ENCODE results near the gene OR4K1. TPM values are rescaled to one million over a fixed set of nuclear protein-coding genes. Genes with fewer than 3 reads are reported as not detected.
"Not testable (repeated sequence)": the region's sequence is repeated elsewhere in the genome, so short reads cannot be mapped to it uniquely, and the experiment has no call there.

The OR4K1 gene
- total and polyA plus RNA-seq, 4 donors = 0.50 TPM; not detected in 3

DNA sequence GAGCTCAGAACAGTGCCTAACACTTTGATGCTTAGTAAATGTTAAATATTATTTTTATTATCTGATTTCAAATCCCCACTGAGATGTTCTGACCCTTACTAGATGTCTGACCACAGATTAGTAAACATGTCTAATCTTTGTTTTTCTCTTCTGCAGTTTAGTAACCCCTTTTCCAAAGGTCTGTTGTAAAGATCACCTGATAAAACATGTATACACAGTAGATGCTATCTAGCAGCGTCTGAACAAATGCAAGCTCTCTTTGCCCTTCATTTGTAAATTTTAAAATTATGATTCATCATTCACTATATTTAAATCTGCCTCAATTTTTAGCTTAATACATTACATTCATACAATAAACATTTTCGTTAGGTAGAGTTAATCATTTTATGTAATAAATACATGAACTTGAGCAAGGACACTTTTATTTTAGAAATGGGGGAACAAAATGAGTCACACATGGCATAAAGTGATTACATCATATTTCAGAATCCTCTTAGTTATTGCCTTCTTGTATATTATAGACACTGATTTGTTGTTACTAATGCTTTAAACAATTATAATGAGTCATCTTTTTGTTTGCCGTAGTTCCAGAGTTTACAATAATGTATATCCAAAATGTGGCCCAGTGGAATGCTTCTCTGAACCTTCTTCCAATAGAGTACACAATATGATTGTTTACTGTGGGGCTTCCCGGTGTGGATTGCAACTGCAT, 12.0 kb upstream of the OR4K1 start:
- Histone ChIP-seq H3K4me1 (ENCODE audit: control insufficient read depth in 1 of 2, insufficient read depth in 2 of 2, low read length in 2 of 2) (no peaks in the 10 kb centered on the region), H3K27ac (ENCODE audit: low read depth in 1 of 2, low read length in 2 of 2) (no peak overlapping the region), H3K9me3 (ENCODE audit: control insufficient read depth, low read length) (no peaks in the 10 kb centered on the region), H3K36me3 (ENCODE audit: control insufficient read depth in 1 of 2, insufficient read depth in 2 of 2, low read length in 1 of 2) (no peaks in the 10 kb centered on the region), H3K4me3 (ENCODE audit: low read length in 2 of 2) (no peak overlapping the region), H3K27me3 (ENCODE audit: control insufficient read depth in 1 of 2, insufficient read depth in 2 of 2, low read length in 1 of 2) (peaks cover 0 to 2% of the 10 kb centered on the region in 2 donors)
- WGBS, 2 donors = 49 to 50% methylated on average over 4 of the region's 4 CpGs
- intact Hi-C loops (cut with DNase I) = no loop called here
- ATAC-seq (ENCODE audit: low FRiP score) (no peak), DNase-seq (no peak)

DNA sequence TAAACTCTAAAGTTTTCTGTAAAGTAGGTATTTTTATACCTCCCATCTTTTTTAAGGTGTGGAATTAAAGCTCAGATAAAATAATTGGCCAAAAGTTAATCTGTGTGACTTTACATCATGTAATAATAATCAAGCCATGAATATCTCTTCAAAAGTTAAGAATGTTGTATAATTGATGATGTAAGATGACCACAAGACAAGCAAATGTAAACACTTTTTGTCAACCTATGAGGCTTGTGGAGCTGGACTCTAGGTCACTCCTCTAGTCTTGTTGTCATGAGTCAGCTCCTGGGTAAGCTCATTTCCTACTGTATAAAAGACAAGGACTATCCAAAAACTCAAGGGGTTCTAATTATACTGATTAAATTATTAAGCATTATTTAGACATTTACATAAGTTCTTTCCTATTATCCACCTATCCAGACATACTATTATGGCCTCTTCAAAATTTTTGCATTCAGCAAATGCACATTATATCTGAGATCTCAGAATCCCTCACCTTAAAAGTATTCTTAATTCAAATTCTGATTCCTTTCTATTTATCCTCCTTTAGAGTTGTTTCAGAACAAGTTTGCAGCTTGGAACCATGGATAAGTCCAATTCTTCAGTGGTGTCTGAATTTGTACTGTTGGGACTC, 10.6 kb upstream of the OR4K1 start, which contains the start of gene OR4K5:
TSS of gene OR4K5 (plus strand) at position 587 of the 637 bp plus-strand sequence. CDS start at position 587, 0 bp downstream.
- no peaks in the 10 kb centered on the region for H3K4me1 ChIP-seq (ENCODE audit: control insufficient read depth in 1 of 2, insufficient read depth in 2 of 2, low read length in 2 of 2)
- DNase-seq (no peak), ATAC-seq (ENCODE audit: low FRiP score) (no peak)
- H3K27ac ChIP-seq (ENCODE audit: low read depth in 1 of 2, low read length in 2 of 2) = no peak within 1 kb of the TSS
- H3K27me3 ChIP-seq (ENCODE audit: control insufficient read depth in 1 of 2, insufficient read depth in 2 of 2, low read length in 1 of 2) = peaks cover 0 to 2% of the 10 kb centered on the region in 2 donors
- no peaks in the 10 kb centered on the region for H3K9me3 ChIP-seq (ENCODE audit: control insufficient read depth, low read length)
- intact Hi-C loops (cut with DNase I) = no loop called here
- no peak within 1 kb of the TSS for H3K4me3 ChIP-seq (ENCODE audit: low read length in 2 of 2)
- H3K36me3 ChIP-seq (ENCODE audit: control insufficient read depth in 1 of 2, insufficient read depth in 2 of 2, low read length in 1 of 2) = no peaks in the 10 kb centered on the region

DNA sequence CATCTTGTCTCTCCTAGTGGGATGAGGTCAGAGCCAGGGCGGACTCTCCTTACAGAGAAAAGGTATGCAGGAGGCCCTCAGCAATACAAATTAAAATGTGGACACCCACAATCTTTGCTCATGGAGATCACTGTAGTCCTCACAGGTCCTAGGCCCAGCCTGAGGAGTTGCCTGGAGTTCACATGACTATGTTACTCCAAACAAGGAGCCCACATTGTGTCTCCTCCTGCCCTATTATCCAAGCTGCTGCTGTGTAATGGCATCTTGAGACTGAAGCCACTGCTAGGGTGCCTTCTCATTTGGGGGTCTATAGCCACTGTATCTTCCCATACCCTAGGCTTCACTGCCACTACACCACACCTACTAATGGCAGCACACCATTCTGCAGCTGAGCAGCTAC, 11.0 kb downstream of the OR4K1 start:
- no peak overlapping the region for H3K27ac ChIP-seq (ENCODE audit: low read depth in 1 of 2, low read length in 2 of 2)
- 75 to 90% methylated on average over 1 of the region's 1 CpG for WGBS, 2 donors
- H3K27me3 ChIP-seq (ENCODE audit: control insufficient read depth in 1 of 2, insufficient read depth in 2 of 2, low read length in 1 of 2) = no peaks in the 10 kb centered on the region
- H3K4me1 ChIP-seq (ENCODE audit: control insufficient read depth in 1 of 2, insufficient read depth in 2 of 2, low read length in 2 of 2) = no peaks in the 10 kb centered on the region
- H3K4me3 ChIP-seq (ENCODE audit: low read length in 2 of 2) = no peak overlapping the region
- H3K36me3 ChIP-seq (ENCODE audit: control insufficient read depth in 1 of 2, insufficient read depth in 2 of 2, low read length in 1 of 2) = no peaks in the 10 kb centered on the region
- ATAC-seq (ENCODE audit: low FRiP score) = no peak
- no peaks in the 10 kb centered on the region for H3K9me3 ChIP-seq (ENCODE audit: control insufficient read depth, low read length)
- intact Hi-C loops (cut with DNase I) = no loop called here
- DNase-seq = no peak

DNA sequence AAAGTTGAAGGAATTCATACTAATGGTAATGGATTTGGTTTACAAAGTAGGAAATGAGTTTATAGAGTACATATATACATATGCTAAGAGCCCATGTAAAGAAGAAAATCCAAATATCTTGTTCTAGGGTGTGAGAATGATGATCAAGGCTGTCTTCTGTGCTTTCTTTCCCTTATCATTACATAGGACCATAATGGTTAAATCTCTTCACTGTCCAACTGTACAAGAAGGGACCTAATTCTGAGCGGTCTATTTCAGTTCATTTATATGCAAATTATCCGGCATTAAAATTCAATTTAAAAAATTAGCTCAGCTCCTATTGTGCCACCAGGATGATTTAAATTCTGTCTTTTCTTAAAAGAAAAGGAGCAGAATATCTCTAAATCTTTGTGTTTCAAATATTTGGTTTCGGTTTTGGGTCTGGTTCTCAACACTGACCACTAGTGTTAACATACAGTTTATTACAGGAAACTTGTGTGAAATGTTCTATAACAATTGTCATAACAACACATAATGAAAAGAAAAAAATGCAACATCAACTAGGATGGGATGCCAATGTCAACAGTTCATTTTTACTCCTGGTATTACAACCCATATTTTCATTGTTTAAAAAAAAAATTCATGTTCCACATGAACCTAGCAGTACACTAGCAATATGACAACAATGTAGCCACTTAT, 16.8 kb downstream of the OR4K1 start:
- ATAC-seq (ENCODE audit: low FRiP score) = no peak
- no peaks in the 10 kb centered on the region for H3K36me3 ChIP-seq (ENCODE audit: control insufficient read depth in 1 of 2, insufficient read depth in 2 of 2, low read length in 1 of 2)
- WGBS, 2 donors = 77 to 81% methylated on average over 3 of the region's 3 CpGs
- no peak for DNase-seq
- H3K9me3 ChIP-seq (ENCODE audit: control insufficient read depth, low read length) = no peaks in the 10 kb centered on the region
- H3K27ac ChIP-seq (ENCODE audit: low read depth in 1 of 2, low read length in 2 of 2) = no peak overlapping the region
- intact Hi-C loops (cut with DNase I) = no loop called here
- no peaks in the 10 kb centered on the region for H3K4me1 ChIP-seq (ENCODE audit: control insufficient read depth in 1 of 2, insufficient read depth in 2 of 2, low read length in 2 of 2)
- H3K27me3 ChIP-seq (ENCODE audit: control insufficient read depth in 1 of 2, insufficient read depth in 2 of 2, low read length in 1 of 2) = no peaks in the 10 kb centered on the region
- H3K4me3 ChIP-seq (ENCODE audit: low read length in 2 of 2) = no peak overlapping the region

DNA sequence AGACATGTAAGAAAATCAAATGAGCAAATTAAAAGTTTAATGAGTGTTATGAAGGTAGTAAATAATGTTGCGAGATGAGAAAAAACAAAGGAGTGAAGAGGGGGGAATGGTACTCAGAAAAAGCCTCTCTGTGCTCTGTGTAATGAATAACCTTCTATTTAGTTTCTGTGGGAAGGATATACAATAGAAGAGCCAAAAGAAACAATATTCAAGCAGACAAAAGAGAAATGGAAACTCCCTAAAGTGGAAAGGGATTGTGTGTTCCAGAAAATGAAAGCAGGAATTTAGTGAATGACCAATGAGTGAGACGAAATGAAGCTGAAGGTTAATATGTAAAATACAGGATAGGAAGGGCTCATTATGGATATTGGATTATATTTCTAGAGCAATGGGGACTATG, 18.5 kb downstream of the OR4K1 start:
- H3K36me3 ChIP-seq (ENCODE audit: control insufficient read depth in 1 of 2, insufficient read depth in 2 of 2, low read length in 1 of 2) = no peaks in the 10 kb centered on the region
- H3K9me3 ChIP-seq (ENCODE audit: control insufficient read depth, low read length) = no peaks in the 10 kb centered on the region
- no peak overlapping the region for H3K4me3 ChIP-seq (ENCODE audit: low read length in 2 of 2)
- 51 to 60% methylated on average over 2 of the region's 2 CpGs for WGBS, 2 donors
- H3K4me1 ChIP-seq (ENCODE audit: control insufficient read depth in 1 of 2, insufficient read depth in 2 of 2, low read length in 2 of 2) = no peaks in the 10 kb centered on the region
- H3K27me3 ChIP-seq (ENCODE audit: control insufficient read depth in 1 of 2, insufficient read depth in 2 of 2, low read length in 1 of 2) = no peaks in the 10 kb centered on the region
- DNase-seq (no peak), ATAC-seq (ENCODE audit: low FRiP score) (no peak)
- H3K27ac ChIP-seq (ENCODE audit: low read depth in 1 of 2, low read length in 2 of 2) = no peak overlapping the region
- intact Hi-C loops (cut with DNase I) = no loop called here

DNA sequence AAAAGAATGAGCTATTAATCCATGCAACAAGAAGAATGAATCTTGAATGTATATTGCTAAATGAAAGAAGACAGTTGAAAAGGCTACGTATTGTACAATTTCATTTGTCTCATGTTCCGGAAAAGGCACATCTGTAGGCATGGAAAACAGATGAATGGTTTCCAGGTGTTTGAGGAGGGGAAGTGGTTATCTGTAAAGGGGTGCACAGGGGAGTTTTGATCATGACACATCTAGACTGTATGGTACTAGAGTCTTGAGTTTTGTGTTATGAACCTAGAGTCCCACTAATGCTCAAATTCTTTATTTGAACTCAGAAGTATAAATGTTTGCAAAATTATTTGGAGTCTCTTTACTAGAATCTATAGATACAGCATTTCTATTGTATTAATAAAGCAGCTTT, 39.0 kb downstream of the OR4K1 start:
- ATAC-seq (ENCODE audit: low FRiP score); H3K27ac ChIP-seq (ENCODE audit: low read depth in 1 of 2, low read length in 2 of 2); H3K27me3 ChIP-seq (ENCODE audit: control insufficient read depth in 1 of 2, insufficient read depth in 2 of 2, low read length in 1 of 2); H3K4me3 ChIP-seq (ENCODE audit: low read length in 2 of 2); H3K4me1 ChIP-seq (ENCODE audit: control insufficient read depth in 1 of 2, insufficient read depth in 2 of 2, low read length in 2 of 2); DNase-seq; H3K9me3 ChIP-seq (ENCODE audit: control insufficient read depth, low read length); intact Hi-C loops (cut with DNase I); H3K36me3 ChIP-seq (ENCODE audit: control insufficient read depth in 1 of 2, insufficient read depth in 2 of 2, low read length in 1 of 2): not testable (repeated sequence)
- 68 to 69% methylated on average over 2 of the region's 2 CpGs for WGBS, 2 donors

DNA sequence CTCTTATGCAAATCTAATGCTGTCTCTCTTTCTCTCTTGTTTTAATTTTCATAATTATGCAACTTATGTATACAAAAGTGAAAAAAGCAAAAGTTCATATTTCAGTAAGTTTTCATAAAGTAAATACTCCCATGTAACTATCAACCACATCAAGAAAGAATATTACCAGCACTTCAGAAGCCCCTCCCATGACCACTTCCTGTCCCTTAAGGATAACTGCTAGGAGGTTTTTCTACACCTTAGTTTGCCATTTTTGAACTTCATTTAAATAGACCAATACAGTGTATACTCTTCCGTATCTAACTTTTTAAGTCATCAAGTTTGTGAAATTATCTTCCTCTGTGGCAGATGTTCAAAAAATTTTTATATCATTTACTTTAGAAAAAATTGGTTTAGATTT, 44.1 kb downstream of the OR4K1 start:
- ATAC-seq (ENCODE audit: low FRiP score) (no peak), DNase-seq (no peak)
- Histone ChIP-seq H3K27ac (ENCODE audit: low read depth in 1 of 2, low read length in 2 of 2) (no peak overlapping the region), H3K4me3 (ENCODE audit: low read length in 2 of 2) (no peak overlapping the region), H3K36me3 (ENCODE audit: control insufficient read depth in 1 of 2, insufficient read depth in 2 of 2, low read length in 1 of 2) (no peaks in the 10 kb centered on the region), H3K27me3 (ENCODE audit: control insufficient read depth in 1 of 2, insufficient read depth in 2 of 2, low read length in 1 of 2) (no peaks in the 10 kb centered on the region), H3K9me3 (ENCODE audit: control insufficient read depth, low read length) (no peaks in the 10 kb centered on the region), H3K4me1 (ENCODE audit: control insufficient read depth in 1 of 2, insufficient read depth in 2 of 2, low read length in 2 of 2) (no peaks in the 10 kb centered on the region)
- 60 to 65% methylated on average over 1 of the region's 1 CpG for WGBS, 2 donors
- intact Hi-C loops (cut with DNase I) = no loop called here

DNA sequence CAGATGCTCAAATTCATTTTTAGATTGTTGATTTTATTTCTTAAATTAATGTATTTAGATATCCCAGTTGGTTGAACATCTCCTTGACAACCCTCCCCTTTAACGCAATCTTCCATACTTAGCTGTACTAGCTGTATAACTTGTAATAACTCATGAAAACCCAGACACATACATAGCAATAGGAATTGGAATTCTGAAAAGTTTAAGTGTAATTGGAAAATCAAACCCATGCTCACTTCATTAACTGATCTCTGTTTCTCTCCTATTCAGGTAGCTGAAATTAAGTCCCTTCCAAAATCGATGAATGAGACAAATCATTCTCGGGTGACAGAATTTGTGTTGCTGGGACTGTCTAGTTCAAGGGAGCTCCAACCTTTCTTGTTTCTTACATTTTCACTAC, 44.6 kb downstream of the OR4K1 start, which contains the start of gene OR4K15:
TSS of gene OR4K15 (plus strand) at position 301 of the 400 bp plus-strand sequence. CDS start at position 301, 0 bp downstream.
- intact Hi-C loops (cut with DNase I) = no loop called here
- DNase-seq (no peak), ATAC-seq (ENCODE audit: low FRiP score) (no peak)
- Histone ChIP-seq H3K27me3 (ENCODE audit: control insufficient read depth in 1 of 2, insufficient read depth in 2 of 2, low read length in 1 of 2) (no peaks in the 10 kb centered on the region), H3K9me3 (ENCODE audit: control insufficient read depth, low read length) (no peaks in the 10 kb centered on the region), H3K27ac (ENCODE audit: low read depth in 1 of 2, low read length in 2 of 2) (no peak within 1 kb of the TSS), H3K4me1 (ENCODE audit: control insufficient read depth in 1 of 2, insufficient read depth in 2 of 2, low read length in 2 of 2) (no peaks in the 10 kb centered on the region), H3K4me3 (ENCODE audit: low read length in 2 of 2) (no peak within 1 kb of the TSS), H3K36me3 (ENCODE audit: control insufficient read depth in 1 of 2, insufficient read depth in 2 of 2, low read length in 1 of 2) (no peaks in the 10 kb centered on the region)
- WGBS, 2 donors = 90 to 94% methylated on average over 3 of the region's 3 CpGs

Measured in aorta (tissue), 5 donors.